AG10803 (cell line): ENCODE measurements around the gene CYP4F2.
"Not testable (repeated sequence)": the region's sequence is repeated elsewhere in the genome, so short reads cannot be mapped to it uniquely, and the experiment has no call there.

Source experiments
- DNase-seq: peaks from one replicate; pipeline ENCODE4 v3.0.0; 2010; ENCODE audit warnings: low read depth
- H3K4me3 ChIP-seq: 2 replicates; pipeline ENCODE4 v1.5.1; 2011; ENCODE audit warnings: mild to moderate bottlenecking, low read length, control low read depth
- CTCF ChIP-seq: conservative IDR thresholded peaks from 2 replicates; pipeline ENCODE4 v1.5.1; 2011; ENCODE audit warnings: mild to moderate bottlenecking, low read length, control low read depth, inconsistent platforms

Gene CYP4F2

GRCh38 chr19:15900504-15900903 lies 2.6 kb upstream of the CYP4F2 start:
- no peak overlapping the region for H3K4me3 ChIP-seq
- no peak for TF ChIP-seq CTCF
- no peak for DNase-seq

GRCh38 chr19:15900032-15900431 lies 2.2 kb upstream of the CYP4F2 start:
- H3K4me3 ChIP-seq, DNase-seq: not testable (repeated sequence)

GRCh38 chr19:15899561-15899960 lies 1.7 kb upstream of the CYP4F2 start:
- H3K4me3 ChIP-seq, DNase-seq: not testable (repeated sequence)

- no peak for DNase-seq
- no peak overlapping the region for H3K4me3 ChIP-seq
- no peak for TF ChIP-seq CTCF
Observed at GRCh38 chr19:15897026-15897737, 692 bp downstream of the CYP4F2 start.

GRCh38 chr19:15895876-15896430 lies 1.9 kb downstream of the CYP4F2 start:
- H3K4me3 ChIP-seq = no peak overlapping the region
- no peak for TF ChIP-seq CTCF
- DNase-seq = no peak

GRCh38 chr19:15894359-15894758 lies 3.5 kb downstream of the CYP4F2 start:
- H3K4me3 ChIP-seq = no peak overlapping the region
- no peak for TF ChIP-seq CTCF
- DNase-seq = no peak

GRCh38 chr19:15893477-15893876 lies 4.4 kb downstream of the CYP4F2 start:
- no peak overlapping the region for H3K4me3 ChIP-seq
- DNase-seq = no peak
- TF ChIP-seq CTCF = no peak

GRCh38 chr19:15892012-15892411 lies 5.9 kb downstream of the CYP4F2 start:
- DNase-seq = no peak
- TF ChIP-seq CTCF = no peak
- no peak overlapping the region for H3K4me3 ChIP-seq
